HL-60 (cell line): ENCODE data around the gene MAN1C1.

ENCODE experiments used
- POLR2AphosphoS5 ChIP-seq: IDR thresholded peaks from 2 replicates; pipeline ENCODE4 v1.6.1; 2012; ENCODE audit warnings: low read depth
- TF ChIP-seq, protein P1 (sequence below): IDR thresholded peaks from one replicate; pipeline ENCODE4 v1.5.1; 2011; ENCODE audit warnings: low read length, control low read depth, inconsistent platforms; ENCODE audit not compliant: insufficient read depth

GRCh38 chr1:25829046-25829445 lies 212.5 kb downstream of the MAN1C1 start:
- TF ChIP-seq, protein P1, sequence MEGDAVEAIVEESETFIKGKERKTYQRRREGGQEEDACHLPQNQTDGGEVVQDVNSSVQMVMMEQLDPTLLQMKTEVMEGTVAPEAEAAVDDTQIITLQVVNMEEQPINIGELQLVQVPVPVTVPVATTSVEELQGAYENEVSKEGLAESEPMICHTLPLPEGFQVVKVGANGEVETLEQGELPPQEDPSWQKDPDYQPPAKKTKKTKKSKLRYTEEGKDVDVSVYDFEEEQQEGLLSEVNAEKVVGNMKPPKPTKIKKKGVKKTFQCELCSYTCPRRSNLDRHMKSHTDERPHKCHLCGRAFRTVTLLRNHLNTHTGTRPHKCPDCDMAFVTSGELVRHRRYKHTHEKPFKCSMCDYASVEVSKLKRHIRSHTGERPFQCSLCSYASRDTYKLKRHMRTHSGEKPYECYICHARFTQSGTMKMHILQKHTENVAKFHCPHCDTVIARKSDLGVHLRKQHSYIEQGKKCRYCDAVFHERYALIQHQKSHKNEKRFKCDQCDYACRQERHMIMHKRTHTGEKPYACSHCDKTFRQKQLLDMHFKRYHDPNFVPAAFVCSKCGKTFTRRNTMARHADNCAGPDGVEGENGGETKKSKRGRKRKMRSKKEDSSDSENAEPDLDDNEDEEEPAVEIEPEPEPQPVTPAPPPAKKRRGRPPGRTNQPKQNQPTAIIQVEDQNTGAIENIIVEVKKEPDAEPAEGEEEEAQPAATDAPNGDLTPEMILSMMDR = no peak
- no peak for TF ChIP-seq POLR2AphosphoS5
